Measurements from ENCODE around the gene FOXO3. TPM values are rescaled to one million over a fixed set of nuclear protein-coding genes. Genes with fewer than 3 reads are reported as not detected.

Gene FOXO3
- total RNA-seq, 1 donor from 2014 or later: 91.5 TPM

- intact Hi-C loops (cut with DNase I): no loop called here
- TF ChIP-seq CTCF (IDR thresholded peaks at IDR 0.05): no peak
- Histone ChIP-seq H3K27me3 (no peaks in the 10 kb centered on the region), H3K27ac (peak overlapping the region in 1 of 2 donors; percentile 32), H3K4me3 (no peak overlapping the region), H3K4me1 (peaks cover 3 to 24% of the 10 kb centered on the region in 2 donors), H3K36me3 (no peaks in the 10 kb centered on the region), H3K9me3 (no peaks in the 10 kb centered on the region)
- DNase-seq (ENCODE audit: low spot score in 2 of 2): peak in 1 of 2 donors; percentile 39
Measured at GRCh38 chr6:108714766-108715414, 154.2 kb downstream of the FOXO3 start.

DNA sequence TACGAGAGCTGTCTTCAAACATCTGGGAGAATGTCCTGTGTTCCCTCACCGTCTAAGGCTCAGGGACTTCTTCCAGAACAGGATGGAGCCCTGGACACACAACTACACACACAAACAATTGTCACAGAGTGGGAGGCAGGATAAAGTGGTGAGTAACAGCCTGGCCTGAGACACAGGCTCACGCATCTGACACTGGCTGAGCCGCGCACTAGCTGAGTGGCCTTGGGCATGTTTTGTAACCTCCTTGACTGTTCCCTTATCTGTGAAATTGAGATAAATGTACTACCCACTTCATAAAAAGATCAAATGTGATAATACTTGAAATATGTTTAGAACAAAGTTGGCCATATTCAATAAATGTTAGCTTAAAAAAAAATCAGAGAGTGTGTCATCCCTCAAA, 155.1 kb downstream of the FOXO3 start:
- Histone ChIP-seq H3K9me3 (no peaks in the 10 kb centered on the region), H3K4me1 (peaks cover 3 to 24% of the 10 kb centered on the region in 2 donors), H3K4me3 (no peak overlapping the region), H3K36me3 (no peaks in the 10 kb centered on the region), H3K27ac (no peak overlapping the region), H3K27me3 (no peaks in the 10 kb centered on the region)
- DNase-seq (ENCODE audit: low spot score in 2 of 2): peak in 1 of 2 donors; percentile 50
- intact Hi-C loops (cut with DNase I): no loop called here
- TF ChIP-seq CTCF (IDR thresholded peaks at IDR 0.05): no peak

DNA sequence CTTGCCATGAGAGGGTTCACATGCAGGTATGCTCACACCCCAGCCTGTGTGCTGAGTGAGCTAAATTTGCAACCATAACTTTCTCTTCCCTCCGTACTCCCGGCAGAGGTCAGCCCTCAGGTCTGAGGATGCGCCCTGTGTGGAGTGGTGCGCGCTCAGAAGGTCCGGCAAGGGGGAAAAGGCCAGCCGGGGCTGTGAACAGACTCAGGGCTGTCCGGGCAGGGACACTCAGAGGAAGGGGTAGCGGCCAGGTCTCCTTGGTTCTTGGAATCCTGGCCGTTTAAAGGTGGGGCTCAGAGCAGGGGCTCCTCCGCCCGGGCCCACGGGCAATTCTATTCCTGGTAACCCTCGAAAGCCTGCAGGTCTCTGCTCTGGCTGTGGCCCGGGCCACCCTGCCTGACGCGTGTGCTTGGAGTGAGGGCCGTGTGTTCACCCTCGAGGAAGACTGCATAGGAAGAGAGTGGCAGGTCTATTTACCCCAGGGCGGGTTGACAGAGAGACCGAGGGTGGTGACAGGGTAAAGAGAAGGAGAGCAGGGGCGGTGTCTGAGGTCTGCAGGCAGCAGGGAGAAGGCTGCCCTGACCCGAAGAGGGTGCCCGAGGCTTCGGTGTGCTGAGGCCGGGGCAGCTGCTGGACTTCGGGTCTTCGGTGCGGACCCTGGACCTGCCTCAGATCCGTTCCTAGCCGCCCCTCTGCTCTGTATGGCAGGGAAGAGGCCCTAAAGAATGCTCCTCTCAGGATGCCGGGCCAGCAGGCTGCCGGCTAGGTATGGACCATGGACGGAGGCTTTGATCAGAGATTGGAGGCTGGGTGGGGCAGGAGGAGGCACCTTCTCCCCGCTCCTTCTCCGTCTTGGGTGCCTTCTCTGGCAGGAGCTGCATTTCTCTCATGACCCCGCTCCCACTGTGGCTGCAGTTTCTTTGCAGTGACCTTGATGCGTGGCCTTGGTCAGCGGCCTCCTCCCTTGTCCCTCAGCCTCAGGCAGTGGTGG, 156.4 kb downstream of the FOXO3 start:
- no peak for TF ChIP-seq CTCF (IDR thresholded peaks at IDR 0.05)
- H3K27me3 ChIP-seq: no peaks in the 10 kb centered on the region
- H3K36me3 ChIP-seq: no peaks in the 10 kb centered on the region
- no peaks in the 10 kb centered on the region for H3K9me3 ChIP-seq
- H3K4me1 ChIP-seq: peaks cover 3 to 24% of the 10 kb centered on the region in 2 donors
- intact Hi-C loops (cut with DNase I): no loop called here
- peak in 1 of 2 donors; percentile 56 for DNase-seq (ENCODE audit: low spot score in 2 of 2)
- no peak overlapping the region for H3K4me3 ChIP-seq
- H3K27ac ChIP-seq: no peak overlapping the region

DNA sequence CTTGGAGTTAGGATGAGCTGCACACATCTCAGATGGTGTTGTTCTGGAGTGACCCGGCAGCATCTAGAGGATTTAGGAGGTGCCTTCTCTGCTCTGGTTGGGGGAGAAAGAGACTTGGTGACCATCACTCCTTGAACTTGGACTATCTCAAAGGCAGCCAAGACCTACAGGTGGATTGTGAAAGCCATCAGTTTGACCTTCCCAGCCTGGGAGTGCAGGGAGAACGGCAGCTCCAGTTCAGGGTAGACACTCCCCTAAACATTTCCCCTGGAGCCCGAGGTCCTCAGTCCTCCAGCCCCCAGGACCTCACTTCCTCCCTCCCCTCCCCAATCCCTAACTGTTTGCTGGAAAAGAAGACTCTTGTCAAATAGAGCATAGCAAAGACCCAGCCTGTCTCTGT, 158.8 kb downstream of the FOXO3 start:
- Histone ChIP-seq H3K36me3 (no peaks in the 10 kb centered on the region), H3K4me1 (peaks cover 0 to 10% of the 10 kb centered on the region in 2 donors), H3K9me3 (no peaks in the 10 kb centered on the region), H3K27ac (no peak overlapping the region), H3K27me3 (no peaks in the 10 kb centered on the region), H3K4me3 (no peak overlapping the region)
- no peak for TF ChIP-seq CTCF (IDR thresholded peaks at IDR 0.05)
- peak in 1 of 2 donors; percentile 19 for DNase-seq (ENCODE audit: low spot score in 2 of 2)
- intact Hi-C loops (cut with DNase I): no loop called here

DNA sequence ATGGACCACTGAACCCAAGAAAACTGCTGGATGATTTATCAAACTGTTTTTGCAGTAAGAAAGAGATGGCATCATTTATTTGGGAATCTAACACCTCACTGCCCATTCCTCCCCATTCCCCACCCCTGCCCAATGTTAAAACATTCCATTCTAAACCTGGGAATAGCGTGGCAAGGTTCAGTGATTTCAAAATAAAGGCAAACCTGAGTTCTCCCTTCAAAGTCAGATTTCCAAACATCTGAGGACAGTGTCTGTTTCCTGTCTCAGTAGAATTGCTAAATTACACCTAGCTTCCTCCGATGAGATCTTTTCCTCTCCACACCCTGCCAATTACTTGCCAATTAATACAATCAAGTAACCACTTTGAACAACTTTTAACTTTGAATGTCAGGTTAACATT, 160.1 kb downstream of the FOXO3 start:
- no peak overlapping the region for H3K27ac ChIP-seq
- no peaks in the 10 kb centered on the region for H3K4me1 ChIP-seq

More for the DNA sequence above, 160.1 kb downstream of the FOXO3 start:
- Histone ChIP-seq H3K4me3 (no peak overlapping the region), H3K27me3 (no peaks in the 10 kb centered on the region), H3K9me3 (no peaks in the 10 kb centered on the region), H3K36me3 (no peaks in the 10 kb centered on the region)
- intact Hi-C loops (cut with DNase I): no loop called here
- peak in 1 of 2 donors; percentile 2 for DNase-seq (ENCODE audit: low spot score in 2 of 2)
- no peak for TF ChIP-seq CTCF (IDR thresholded peaks at IDR 0.05)
